ENCODE results near the gene THOC3.
"Not testable (repeated sequence)": the region's sequence is repeated elsewhere in the genome, so short reads cannot be mapped to it uniquely, and the experiment has no call there.

THOC3 gene

DNA sequence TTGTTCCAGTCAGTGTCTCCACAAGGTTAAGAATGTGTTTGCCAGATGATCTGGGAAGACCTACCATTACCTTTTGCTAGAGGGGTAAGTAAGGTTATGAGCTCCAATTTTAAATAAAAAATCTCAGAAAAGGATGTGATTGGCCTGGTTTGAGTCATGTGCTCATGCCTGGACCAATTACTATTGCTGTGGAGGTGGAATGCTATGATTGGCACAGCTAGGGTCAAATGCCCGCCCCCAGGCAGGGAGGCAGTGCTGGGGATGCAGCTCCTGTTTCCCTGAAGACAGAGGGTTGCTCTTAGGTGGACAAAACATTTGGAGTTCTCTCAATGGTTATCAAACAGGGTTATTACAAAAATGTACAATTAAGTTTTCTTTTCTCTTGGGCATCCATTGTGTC, 29.6 kb downstream of the THOC3 start:
- not testable (repeated sequence) for DNase-seq

DNA sequence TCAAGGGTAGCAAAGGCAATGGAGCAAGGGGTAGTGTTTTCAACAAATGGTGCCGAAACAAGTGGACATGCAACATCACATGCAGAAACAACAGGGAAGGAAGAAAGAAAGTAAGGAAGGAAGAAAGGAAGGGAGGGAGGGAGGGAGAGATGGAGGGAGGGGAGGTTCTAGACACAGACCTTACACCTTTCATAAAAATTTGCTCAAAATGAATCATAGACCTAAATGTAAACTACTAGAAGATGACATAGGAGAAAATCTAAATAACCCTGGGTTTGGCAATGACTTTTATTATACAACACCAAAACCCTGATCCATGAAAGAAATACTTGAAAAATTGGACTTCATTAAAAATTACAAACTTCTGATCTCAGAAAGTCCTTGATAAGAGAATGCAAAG, 39.4 kb downstream of the THOC3 start:
- DNase-seq: not testable (repeated sequence)

GRCh38 chr5:175925106-175925505, 43.0 kb downstream of the THOC3 start:
- DNase-seq: not testable (repeated sequence)

DNA sequence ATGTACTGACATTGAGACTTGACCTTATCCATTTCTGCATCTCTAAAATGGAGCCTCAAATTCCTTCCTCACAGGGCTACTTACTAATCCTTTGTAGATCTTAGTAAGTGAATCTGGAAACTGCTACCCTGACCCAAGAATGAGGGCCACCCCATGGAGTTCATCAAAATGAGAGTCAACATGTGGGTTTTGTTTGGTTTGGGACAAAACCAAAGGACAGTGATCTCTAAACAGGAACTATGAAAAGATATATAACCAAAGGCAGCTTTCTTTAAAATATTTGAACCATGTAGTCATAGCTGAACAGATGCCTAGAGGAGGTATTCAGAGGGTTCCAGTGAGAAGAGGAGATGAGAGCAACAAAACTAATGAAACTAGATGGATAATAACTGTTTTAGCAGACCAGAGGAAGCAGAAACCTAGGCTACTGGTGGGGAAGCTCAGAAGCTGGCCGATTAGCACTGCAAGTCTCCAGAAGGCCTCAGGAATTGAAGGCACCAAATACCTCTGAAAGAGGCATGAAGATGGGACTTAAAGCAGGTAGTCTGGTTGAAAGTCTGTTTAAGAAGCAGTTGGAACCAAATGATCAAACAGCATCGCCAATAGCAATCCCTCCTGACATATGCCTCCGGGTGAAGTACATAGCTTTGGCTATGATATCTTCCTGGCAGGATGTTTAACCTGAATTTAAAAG, 45.8 kb downstream of the THOC3 start:
- no peak for DNase-seq

- DNase-seq: no peak
Measured at GRCh38 chr5:175921061-175921730, 46.9 kb downstream of the THOC3 start.

DNA sequence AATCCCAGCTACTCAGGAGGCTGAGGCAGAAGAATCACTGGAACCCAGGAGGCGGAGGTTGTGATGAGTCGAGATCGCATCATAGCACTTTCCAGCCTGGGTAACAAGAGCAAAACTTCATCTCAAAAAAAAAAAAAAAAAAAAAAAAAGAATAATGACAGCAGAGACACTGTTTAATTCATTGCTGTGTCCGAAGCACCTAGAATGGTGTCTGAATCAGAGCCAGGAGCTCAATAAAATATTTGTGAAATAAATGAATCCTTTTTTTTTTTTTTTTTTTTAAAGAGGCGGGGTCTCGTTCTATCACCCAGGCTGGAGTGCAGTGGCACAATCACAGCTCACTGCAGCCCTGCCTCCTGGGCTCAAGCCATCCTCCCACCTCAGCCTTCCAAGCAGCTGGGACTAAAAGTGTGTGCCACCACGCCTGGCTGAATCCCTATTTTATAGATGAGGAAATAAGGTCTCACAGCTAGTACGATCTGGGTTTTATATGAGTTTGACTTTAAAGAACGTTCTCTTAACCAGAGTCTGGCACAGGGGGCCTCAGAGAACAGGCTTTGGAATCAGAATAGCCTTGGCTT, 47.8 kb downstream of the THOC3 start:
- no peak for DNase-seq

GRCh38 chr5:175915066-175916037, 52.8 kb downstream of the THOC3 start:
- not testable (repeated sequence) for DNase-seq

DNA sequence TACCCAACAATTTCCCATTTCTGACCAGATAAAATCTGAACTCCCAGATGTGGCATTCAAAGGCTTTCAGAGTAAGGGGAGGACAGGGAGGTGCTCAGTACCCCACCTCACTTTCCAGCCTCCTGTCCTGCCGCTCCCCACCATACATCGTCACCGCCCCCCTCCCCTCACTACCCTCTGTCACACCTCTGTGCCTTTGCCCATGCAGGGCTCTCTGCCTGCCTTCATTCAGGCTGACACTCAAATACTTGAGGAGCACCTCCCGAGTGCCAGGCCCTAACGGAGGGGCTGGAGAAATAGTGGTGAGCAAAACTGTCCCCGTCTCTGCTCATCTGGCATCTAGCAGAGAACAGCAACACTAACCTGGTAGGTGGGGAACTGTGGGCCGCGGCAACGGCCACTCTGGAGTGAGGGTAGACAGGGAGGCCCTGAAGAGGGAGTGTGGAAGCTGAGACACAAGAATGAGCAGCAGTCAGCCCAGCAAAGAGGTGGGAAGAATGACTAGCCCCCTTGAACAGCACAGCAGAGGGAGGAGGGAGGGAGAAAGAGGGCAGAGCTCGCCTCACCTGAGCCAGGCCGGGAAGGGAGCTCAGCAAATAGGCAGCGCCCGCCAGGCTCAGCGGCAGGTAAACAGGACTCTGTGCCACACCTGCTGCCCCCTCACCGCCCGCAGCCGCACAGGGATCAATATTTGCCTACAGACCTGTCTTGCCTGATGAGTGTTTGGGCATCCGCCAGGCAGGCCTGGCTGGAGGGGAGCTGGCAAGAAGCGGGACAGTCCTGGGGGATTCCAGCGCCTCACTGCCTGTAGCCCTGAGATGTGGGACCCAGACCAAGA, 54.1 kb downstream of the THOC3 start:
- not testable (repeated sequence) for DNase-seq

GRCh38 chr5:175910072-175910471, 58.0 kb downstream of the THOC3 start:
- not testable (repeated sequence) for DNase-seq
